ENCODE measurements around the gene AWAT2. TPM values are rescaled to one million over a fixed set of nuclear protein-coding genes. Genes with fewer than 3 reads are reported as not detected.

Gene AWAT2
- total RNA-seq, 1 experiment from 2014 or later: not detected

GRCh38 chrX:70039758-70040157 lies 10.0 kb downstream of the AWAT2 start:
- CTCF ChIA-PET: interaction anchor here (3.0 kb wide), 1 partner anchor 58 kb away, joined by 15 read pairs; no protein-coding TSS in a partner anchor
- ATAC-seq: no peak
- Mint-ChIP-seq H3K27me3 (ENCODE audit: low read depth) (no peaks in the 10 kb centered on the region; the same call in 1 of the 2 replicates), H3K4me1 (0 out of 2 replicates have a peak, but pooled peaks cover 2% of the 10 kb centered on the region), H3K4me3 (no peak overlapping the region), H3K9me3 (no peaks in the 10 kb centered on the region), H3K27ac (no peak overlapping the region), H3K36me3 (no peaks in the 10 kb centered on the region)
- TF ChIP-seq ZBTB21 (CRISPR knock-in tag; IDR thresholded peaks at IDR 0.05; ENCODE audit: borderline replicate concordance): no peak
- TF ChIP-seq MLX (CRISPR knock-in tag; IDR thresholded peaks at IDR 0.05): no peak
- no peak for TF ChIP-seq ZNF232 (CRISPR knock-in tag; IDR thresholded peaks at IDR 0.05)
- POLR2A ChIA-PET: no interaction called here
- no peak for DNase-seq (ENCODE audit: low spot score)

- TF ChIP-seq NR3C1 (CRISPR knock-in tag; conservative IDR thresholded peaks at IDR 0.05; ENCODE audit: low read depth) (no peak), MLX (CRISPR knock-in tag; IDR thresholded peaks at IDR 0.05) (no peak), RELA (CRISPR knock-in tag; IDR thresholded peaks at IDR 0.05; ENCODE audit: borderline replicate concordance) (no peak), KAT7 (CRISPR knock-in tag; IDR thresholded peaks at IDR 0.05; ENCODE audit: borderline replicate concordance) (no peak), FOXP4 (CRISPR knock-in tag; IDR thresholded peaks at IDR 0.05) (no peak), CREB1 (CRISPR knock-in tag; IDR thresholded peaks at IDR 0.05) (no peak), SOX15 (CRISPR knock-in tag; IDR thresholded peaks at IDR 0.05) (no peak), ATF6 (CRISPR knock-in tag; IDR thresholded peaks at IDR 0.05) (no peak), CTCF (IDR thresholded peaks at IDR 0.05) (no peak), PRDM15 (CRISPR knock-in tag; IDR thresholded peaks at IDR 0.05) (no peak)
- DNase-seq (ENCODE audit: low spot score) (no peak), ATAC-seq (no peak)
- POLR2A ChIA-PET: no interaction called here
- Mint-ChIP-seq H3K27me3 (ENCODE audit: low read depth) (no peaks in the 10 kb centered on the region; the same call in 1 of the 2 replicates), H3K27ac (no peak overlapping the region), H3K9me3 (no peaks in the 10 kb centered on the region), H3K36me3 (no peaks in the 10 kb centered on the region), H3K4me1 (peaks cover 4% of the 10 kb centered on the region), H3K4me3 (no peak overlapping the region)
- CTCF ChIA-PET: interaction anchor here (3.0 kb wide), 1 partner anchor 59 kb away, joined by 15 read pairs; no protein-coding TSS in a partner anchor
These were observed 10.8 kb downstream of the AWAT2 start for GRCh38 chrX:70038951-70039350.
